ENCODE results near the gene PABPC1L. TPM values are rescaled to one million over a fixed set of nuclear protein-coding genes. Genes with fewer than 3 reads are reported as not detected.

Gene PABPC1L
- total RNA-seq, 1 experiment from 2014 or later: 127 TPM

DNA sequence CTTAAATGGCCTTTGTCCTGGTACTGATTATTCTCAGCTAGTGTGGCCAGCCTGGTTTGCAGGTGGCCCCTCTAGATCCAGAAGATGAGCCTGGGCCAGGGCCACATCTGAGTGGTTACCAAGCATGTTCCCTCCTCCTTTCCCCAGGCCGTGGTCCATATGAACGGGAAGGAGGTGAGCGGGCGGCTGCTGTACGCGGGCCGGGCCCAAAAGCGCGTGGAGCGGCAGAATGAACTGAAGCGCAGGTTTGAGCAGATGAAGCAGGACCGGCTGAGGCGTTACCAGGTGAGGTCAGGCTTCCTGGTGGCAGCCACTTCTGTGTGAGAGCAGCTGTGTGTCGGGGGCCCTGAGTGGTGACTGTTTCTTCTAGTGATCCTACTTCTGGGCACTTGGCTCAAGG, 11.6 kb downstream of the PABPC1L start:
- H3K79me2 ChIP-seq (ENCODE audit: insufficient read depth, low read length): no peaks in the 10 kb centered on the region
- DNase-seq (ENCODE audit: low read depth, low spot score) (no peak), ATAC-seq (no peak)
- no peak overlapping the region for H3K4me3 ChIP-seq (replicated peaks in 1 of 2; ENCODE audit: low read depth in 1 of 2, low read length in 2 of 2)
- peaks cover 33 to 36% of the 10 kb centered on the region in 2 experiments; a peak in 3 of 4 replicates for H3K36me3 ChIP-seq (ENCODE audit: control insufficient read depth in 1 of 2, insufficient read depth in 2 of 2, low read length in 2 of 2)
- ChIA-PET RAD21 (ENCODE audit: low non-redundant PET in 1 of 2, low total read pairs in 2 of 2, uncharacterized antibody in 2 of 2, unreplicated experiment in 2 of 2) (no interaction called here), POLR2A (no interaction called here), CTCF (interaction anchor here (1.2 kb wide), 1 partner anchor 136 kb away, joined by 3 read pairs; no protein-coding TSS in a partner anchor)
- H3K27me3 ChIP-seq (ENCODE audit: insufficient read depth, low read length): no peaks in the 10 kb centered on the region
- BruUV-seq (replicated peaks): no TSS peak
- H4K20me1 ChIP-seq (ENCODE audit: insufficient read depth): no peaks in the 10 kb centered on the region
- intact Hi-C loops (cut with micrococcal nuclease): no loop called here
- no peaks in the 10 kb centered on the region for H3K4me1 ChIP-seq (ENCODE audit: control insufficient read depth in 1 of 2, insufficient read depth in 2 of 2, low read length in 2 of 2)
- H3K9me2 ChIP-seq (ENCODE audit: insufficient read depth): no peaks in the 10 kb centered on the region
- TF ChIP-seq YY1 (IDR thresholded peaks at IDR 0.05; ENCODE audit: extremely low read depth, insufficient replicate concordance, low read depth, low read length) (no peak), CBX3 (IDR thresholded peaks at IDR 0.05; ENCODE audit: low read depth) (no peak), POLR2A (IDR thresholded peaks at IDR 0.05; ENCODE audit: borderline replicate concordance, extremely low read depth, insufficient read depth, insufficient read length) (no peak), ZNF274 (IDR thresholded peaks at IDR 0.05; ENCODE audit: low read depth, low read length) (no peak)
- TF ChIP-seq, protein P1, sequence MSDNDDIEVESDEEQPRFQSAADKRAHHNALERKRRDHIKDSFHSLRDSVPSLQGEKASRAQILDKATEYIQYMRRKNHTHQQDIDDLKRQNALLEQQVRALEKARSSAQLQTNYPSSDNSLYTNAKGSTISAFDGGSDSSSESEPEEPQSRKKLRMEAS (IDR thresholded peaks at IDR 0.05): no peak
- H3K27ac ChIP-seq (ENCODE audit: low read depth, low read length): no peak overlapping the region
- no peak overlapping the region for H3K4me2 ChIP-seq (ENCODE audit: low read length)
- no peak overlapping the region for H3K9ac ChIP-seq (ENCODE audit: low read length)
- H3K9me3 ChIP-seq (ENCODE audit: control insufficient read depth in 1 of 2, insufficient read depth in 1 of 2, low read depth in 1 of 2, low read length in 2 of 2): no peaks in the 10 kb centered on the region
- H2AFZ ChIP-seq (ENCODE audit: low read depth, low read length, poor library complexity, severe bottlenecking): no peak overlapping the region

DNA sequence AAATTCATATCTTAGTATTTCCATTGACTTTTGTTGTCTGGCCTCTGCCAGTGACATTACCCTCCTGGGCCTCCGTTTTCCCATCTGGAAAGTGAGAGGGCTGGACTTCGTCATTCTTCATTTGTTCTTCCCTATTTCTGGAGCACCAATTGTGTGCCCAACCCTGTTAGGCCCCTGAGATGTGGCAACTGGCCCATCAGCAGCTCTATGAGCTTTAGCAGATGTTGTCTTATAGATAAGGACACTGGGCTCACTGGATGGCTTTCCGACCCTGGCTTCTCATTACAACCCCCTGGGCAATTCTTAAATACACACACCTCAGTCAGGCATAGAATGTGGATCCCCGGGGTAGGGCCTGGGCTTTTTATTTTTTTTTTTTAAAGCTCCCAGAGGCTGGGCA, 14.7 kb downstream of the PABPC1L start:
- Histone ChIP-seq H3K4me3 (replicated peaks in 1 of 2; ENCODE audit: low read depth in 1 of 2, low read length in 2 of 2) (no peak overlapping the region), H4K20me1 (ENCODE audit: insufficient read depth) (no peaks in the 10 kb centered on the region), H3K4me2 (ENCODE audit: low read length) (no peak overlapping the region), H3K79me2 (ENCODE audit: insufficient read depth, low read length) (no peaks in the 10 kb centered on the region), H3K9me2 (ENCODE audit: insufficient read depth) (no peaks in the 10 kb centered on the region), H3K4me1 (ENCODE audit: control insufficient read depth in 1 of 2, insufficient read depth in 2 of 2, low read length in 2 of 2) (no peaks in the 10 kb centered on the region), H3K9me3 (ENCODE audit: control insufficient read depth in 1 of 2, insufficient read depth in 1 of 2, low read depth in 1 of 2, low read length in 2 of 2) (no peaks in the 10 kb centered on the region), H2AFZ (ENCODE audit: low read depth, low read length, poor library complexity, severe bottlenecking) (no peak overlapping the region), H3K36me3 (ENCODE audit: control insufficient read depth in 1 of 2, insufficient read depth in 2 of 2, low read length in 2 of 2) (peaks cover 28 to 29% of the 10 kb centered on the region in 2 experiments; a peak in 3 of 4 replicates), H3K9ac (ENCODE audit: low read length) (no peak overlapping the region), H3K27ac (ENCODE audit: low read depth, low read length) (no peak overlapping the region), H3K27me3 (ENCODE audit: insufficient read depth, low read length) (no peaks in the 10 kb centered on the region)
- ATAC-seq (no peak), DNase-seq (ENCODE audit: low read depth, low spot score) (no peak)
- no peak for TF ChIP-seq RAD21 (IDR thresholded peaks at IDR 0.05; ENCODE audit: low read depth)
- TF ChIP-seq ZNF274 (IDR thresholded peaks at IDR 0.05; ENCODE audit: low read depth, low read length): no peak
- no peak for TF ChIP-seq SRF (IDR thresholded peaks at IDR 0.05; ENCODE audit: low read depth)
- TF ChIP-seq CBX3 (IDR thresholded peaks at IDR 0.05; ENCODE audit: low read depth): no peak
- TF ChIP-seq, protein P2, sequence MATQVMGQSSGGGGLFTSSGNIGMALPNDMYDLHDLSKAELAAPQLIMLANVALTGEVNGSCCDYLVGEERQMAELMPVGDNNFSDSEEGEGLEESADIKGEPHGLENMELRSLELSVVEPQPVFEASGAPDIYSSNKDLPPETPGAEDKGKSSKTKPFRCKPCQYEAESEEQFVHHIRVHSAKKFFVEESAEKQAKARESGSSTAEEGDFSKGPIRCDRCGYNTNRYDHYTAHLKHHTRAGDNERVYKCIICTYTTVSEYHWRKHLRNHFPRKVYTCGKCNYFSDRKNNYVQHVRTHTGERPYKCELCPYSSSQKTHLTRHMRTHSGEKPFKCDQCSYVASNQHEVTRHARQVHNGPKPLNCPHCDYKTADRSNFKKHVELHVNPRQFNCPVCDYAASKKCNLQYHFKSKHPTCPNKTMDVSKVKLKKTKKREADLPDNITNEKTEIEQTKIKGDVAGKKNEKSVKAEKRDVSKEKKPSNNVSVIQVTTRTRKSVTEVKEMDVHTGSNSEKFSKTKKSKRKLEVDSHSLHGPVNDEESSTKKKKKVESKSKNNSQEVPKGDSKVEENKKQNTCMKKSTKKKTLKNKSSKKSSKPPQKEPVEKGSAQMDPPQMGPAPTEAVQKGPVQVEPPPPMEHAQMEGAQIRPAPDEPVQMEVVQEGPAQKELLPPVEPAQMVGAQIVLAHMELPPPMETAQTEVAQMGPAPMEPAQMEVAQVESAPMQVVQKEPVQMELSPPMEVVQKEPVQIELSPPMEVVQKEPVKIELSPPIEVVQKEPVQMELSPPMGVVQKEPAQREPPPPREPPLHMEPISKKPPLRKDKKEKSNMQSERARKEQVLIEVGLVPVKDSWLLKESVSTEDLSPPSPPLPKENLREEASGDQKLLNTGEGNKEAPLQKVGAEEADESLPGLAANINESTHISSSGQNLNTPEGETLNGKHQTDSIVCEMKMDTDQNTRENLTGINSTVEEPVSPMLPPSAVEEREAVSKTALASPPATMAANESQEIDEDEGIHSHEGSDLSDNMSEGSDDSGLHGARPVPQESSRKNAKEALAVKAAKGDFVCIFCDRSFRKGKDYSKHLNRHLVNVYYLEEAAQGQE (IDR thresholded peaks at IDR 0.05; ENCODE audit: low read depth): no peak
- no peak for TF ChIP-seq ZFX (IDR thresholded peaks at IDR 0.05)
- TF ChIP-seq TCF7L2 (IDR thresholded peaks at IDR 0.05; ENCODE audit: borderline replicate concordance, extremely low read depth, insufficient read depth, insufficient read length): no peak
- no peak for TF ChIP-seq EZH2phosphoT487 (IDR thresholded peaks at IDR 0.05; ENCODE audit: borderline replicate concordance)
- no peak for TF ChIP-seq EZH2 (IDR thresholded peaks at IDR 0.05)
- intact Hi-C loops (cut with micrococcal nuclease): no loop called here
- RAD21 ChIA-PET (ENCODE audit: low non-redundant PET in 1 of 2, low total read pairs in 2 of 2, uncharacterized antibody in 2 of 2, unreplicated experiment in 2 of 2): no interaction called here
- CTCF ChIA-PET: no interaction called here
- BruUV-seq (replicated peaks): no TSS peak
- POLR2A ChIA-PET: no interaction called here

Data from HCT116 (cell line).